Stimulated activated CD4-positive, alpha-beta T cell treated with anti-CD3 and anti-CD28 coated beads, Interleukin-12 subunit alpha, Interleukin-12 subunit beta, amount 100 ng/mL, for 24 hours (primary cell): ENCODE data around the gene CAPZA1.

ENCODE experiments used
- DNase-seq, 2 experiments: peaks; one replicate each; pipeline ENCODE4 v3.0.0-alpha.2; 2020; ENCODE audit warnings: low read depth in 2 of 2

Gene CAPZA1

GRCh38 chr1:112676543-112676942 lies 56.9 kb downstream of the CAPZA1 start:
- no peak for DNase-seq

- no peak for DNase-seq
These were observed 57.9 kb downstream of the CAPZA1 start for GRCh38 chr1:112677501-112677900.

GRCh38 chr1:112678605-112679004 lies 59.0 kb downstream of the CAPZA1 start:
- no peak for DNase-seq

GRCh38 chr1:112685913-112686312 lies 66.3 kb downstream of the CAPZA1 start:
- DNase-seq: no peak

- no peak for DNase-seq
These were observed 66.8 kb downstream of the CAPZA1 start for GRCh38 chr1:112686417-112686816.

GRCh38 chr1:112686835-112687234 lies 67.2 kb downstream of the CAPZA1 start:
- DNase-seq: no peak

GRCh38 chr1:112687361-112687760 lies 67.7 kb downstream of the CAPZA1 start:
- DNase-seq: no peak

GRCh38 chr1:112687785-112688496 lies 68.3 kb downstream of the CAPZA1 start:
- no peak for DNase-seq

GRCh38 chr1:112688781-112689193 lies 69.2 kb downstream of the CAPZA1 start:
- no peak for DNase-seq

- DNase-seq: no peak
These were observed 69.7 kb downstream of the CAPZA1 start for GRCh38 chr1:112689196-112689841.

- DNase-seq: no peak
These were observed 70.2 kb downstream of the CAPZA1 start for GRCh38 chr1:112689842-112690237.

- no peak for DNase-seq
These were observed 73.0 kb downstream of the CAPZA1 start for GRCh38 chr1:112692681-112693080.

GRCh38 chr1:112693821-112694220 lies 74.2 kb downstream of the CAPZA1 start:
- DNase-seq: no peak

- DNase-seq: no peak
These were observed 74.8 kb downstream of the CAPZA1 start for GRCh38 chr1:112694363-112694929.

GRCh38 chr1:112695276-112695675 lies 75.6 kb downstream of the CAPZA1 start:
- no peak for DNase-seq

GRCh38 chr1:112696578-112697314 lies 77.1 kb downstream of the CAPZA1 start:
- no peak for DNase-seq

GRCh38 chr1:112697781-112698201 lies 78.2 kb downstream of the CAPZA1 start:
- no peak for DNase-seq

GRCh38 chr1:112698366-112699310 lies 79.0 kb downstream of the CAPZA1 start:
- DNase-seq: no peak

- DNase-seq: no peak
These were observed 80.0 kb downstream of the CAPZA1 start for GRCh38 chr1:112699425-112700144.
